ENCODE results near the gene EZH2. TPM values are rescaled to one million over a fixed set of nuclear protein-coding genes. Genes with fewer than 3 reads are reported as not detected.

Gene EZH2
- polyA plus RNA-seq, 2 of the 4 experiments (the other 2 are of a cell fraction), result 36.6 to 45.7 TPM

GRCh38 chr7:148878317-148878716 is 5.8 kb downstream of the EZH2 start:
- Histone ChIP-seq H3K9me3 (no peaks in the 10 kb centered on the region), H3K4me1 (peaks cover 21% of the 10 kb centered on the region; the same call in 2 of the 3 replicates), H3K27ac (no peak overlapping the region), H3K4me3 (no peak overlapping the region), H3K4me2 (no peak overlapping the region)
- ChIA-PET POLR2A (no interaction called here), CTCF (interaction anchor here (0.6 to 1.6 kb wide), 4 partner anchors 22 to 361 kb away, joined by 3 to 6 read pairs (median 4); no protein-coding TSS in a partner anchor)
- 89% methylated on average over 2 of the region's 2 CpGs for WGBS (ENCODE audit: missing lambda C conversion rate)
- DNase-seq (ENCODE audit: low read depth in 1 of 2, low spot score in 1 of 2) (no peak), ATAC-seq (no peak), FAIRE-seq (no peak)
- no peak for TF ChIP-seq CHD2 (IDR thresholded peaks at IDR 0.05; ENCODE audit: low read length, partially characterized antibody)
- TF ChIP-seq USF2 (IDR thresholded peaks at IDR 0.05), result no peak
- no peak for TF ChIP-seq HEYL (CRISPR knock-in tag; IDR thresholded peaks at IDR 0.05)
- no peak for TF ChIP-seq CBX8 (IDR thresholded peaks at IDR 0.05)
- TF ChIP-seq EHF (CRISPR knock-in tag; IDR thresholded peaks at IDR 0.05), result no peak
- no peak for TF ChIP-seq HDAC2 (IDR thresholded peaks at IDR 0.05)
- TF ChIP-seq HES2 (IDR thresholded peaks at IDR 0.05), result no peak
- no peak for TF ChIP-seq ESRRA (IDR thresholded peaks at IDR 0.05; ENCODE audit: borderline replicate concordance, low read length)

GRCh38 chr7:148877517-148877916 is 6.6 kb downstream of the EZH2 start:
- FAIRE-seq, result no peak
- CTCF ChIA-PET, result interaction anchor here (0.6 to 1.6 kb wide), 2 partner anchors 21 to 361 kb away, joined by 4 to 6 read pairs; no protein-coding TSS in a partner anchor

GRCh38 chr7:148872188-148872587 is 11.9 kb downstream of the EZH2 start:
- ChIA-PET POLR2A (no interaction called here), CTCF (interaction anchor here (0.7 to 2.6 kb wide), 3 partner anchors 11 to 133 kb away, joined by 3 to 17 read pairs (median 3); no protein-coding TSS in a partner anchor)
- FAIRE-seq, result no peak

More at GRCh38 chr7:148877517-148877916, 6.6 kb downstream of the EZH2 start:
- Histone ChIP-seq H3K4me3 (no peak overlapping the region), H3K9me3 (no peaks in the 10 kb centered on the region), H3K27ac (no peak overlapping the region), H3K4me1 (peaks cover 19% of the 10 kb centered on the region; the same call in 2 of the 3 replicates), H3K4me2 (no peak overlapping the region)
- ATAC-seq, result no peak
- POLR2A ChIA-PET, result no interaction called here
- WGBS (ENCODE audit: missing lambda C conversion rate), result 83% methylated on average over 1 of the region's 1 CpG
- TF ChIP-seq EHMT2 (IDR thresholded peaks at IDR 0.05; ENCODE audit: low read depth), result no peak
- no peak for TF ChIP-seq RAD21 (conservative IDR thresholded peaks at IDR 0.05 in 1 of 2, IDR thresholded peaks at IDR 0.05 in 1 of 2)
- no peak for TF ChIP-seq MAX (IDR thresholded peaks at IDR 0.05)
- TF ChIP-seq HOXA7 (CRISPR knock-in tag; IDR thresholded peaks at IDR 0.05), result no peak
- no peak for TF ChIP-seq RARB (CRISPR knock-in tag; IDR thresholded peaks at IDR 0.05)
- no peak for TF ChIP-seq HMGXB4 (CRISPR knock-in tag; IDR thresholded peaks at IDR 0.05; ENCODE audit: borderline replicate concordance)
- no peak for TF ChIP-seq FOSB (CRISPR knock-in tag; IDR thresholded peaks at IDR 0.05)
- TF ChIP-seq PBX3 (IDR thresholded peaks at IDR 0.05), result no peak
- TF ChIP-seq EP300 (IDR thresholded peaks at IDR 0.05), result no peak
- no peak for TF ChIP-seq ZNF302 (CRISPR knock-in tag; IDR thresholded peaks at IDR 0.05)
- TF ChIP-seq EHF (CRISPR knock-in tag; IDR thresholded peaks at IDR 0.05), result no peak
- no peak for TF ChIP-seq GATA3 (IDR thresholded peaks at IDR 0.05; ENCODE audit: borderline replicate concordance)
- DNase-seq (ENCODE audit: low read depth in 1 of 2, low spot score in 1 of 2), result no peak

More at GRCh38 chr7:148872188-148872587, 11.9 kb downstream of the EZH2 start:
- DNase-seq (ENCODE audit: low read depth in 1 of 2, low spot score in 1 of 2) (no peak), ATAC-seq (no peak)
- no peaks in the 10 kb centered on the region for H3K4me1 ChIP-seq
- TF ChIP-seq FOSL2 (IDR thresholded peaks at IDR 0.05), result no peak
- no peak for TF ChIP-seq FOSL2 (CRISPR knock-in tag; IDR thresholded peaks at IDR 0.05)
- TF ChIP-seq E2F6 (IDR thresholded peaks at IDR 0.05; ENCODE audit: borderline replicate concordance, low read depth), result no peak
- no peak for TF ChIP-seq HES2 (IDR thresholded peaks at IDR 0.05)
- TF ChIP-seq JUN (IDR thresholded peaks at IDR 0.05), result no peak
- H3K27ac ChIP-seq, result no peak overlapping the region
- no peak overlapping the region for H3K4me3 ChIP-seq
- no peaks in the 10 kb centered on the region for H3K9me3 ChIP-seq
- no peak overlapping the region for H3K4me2 ChIP-seq
